IPS DF 19.7 (cell line): ENCODE results near the gene HIVEP3.

Source experiments
- DNase-seq: peaks from one replicate; pipeline ENCODE4 v3.0.0-alpha.2; 2013; ENCODE audit warnings: low read depth, low spot score

HIVEP3 gene

DNA sequence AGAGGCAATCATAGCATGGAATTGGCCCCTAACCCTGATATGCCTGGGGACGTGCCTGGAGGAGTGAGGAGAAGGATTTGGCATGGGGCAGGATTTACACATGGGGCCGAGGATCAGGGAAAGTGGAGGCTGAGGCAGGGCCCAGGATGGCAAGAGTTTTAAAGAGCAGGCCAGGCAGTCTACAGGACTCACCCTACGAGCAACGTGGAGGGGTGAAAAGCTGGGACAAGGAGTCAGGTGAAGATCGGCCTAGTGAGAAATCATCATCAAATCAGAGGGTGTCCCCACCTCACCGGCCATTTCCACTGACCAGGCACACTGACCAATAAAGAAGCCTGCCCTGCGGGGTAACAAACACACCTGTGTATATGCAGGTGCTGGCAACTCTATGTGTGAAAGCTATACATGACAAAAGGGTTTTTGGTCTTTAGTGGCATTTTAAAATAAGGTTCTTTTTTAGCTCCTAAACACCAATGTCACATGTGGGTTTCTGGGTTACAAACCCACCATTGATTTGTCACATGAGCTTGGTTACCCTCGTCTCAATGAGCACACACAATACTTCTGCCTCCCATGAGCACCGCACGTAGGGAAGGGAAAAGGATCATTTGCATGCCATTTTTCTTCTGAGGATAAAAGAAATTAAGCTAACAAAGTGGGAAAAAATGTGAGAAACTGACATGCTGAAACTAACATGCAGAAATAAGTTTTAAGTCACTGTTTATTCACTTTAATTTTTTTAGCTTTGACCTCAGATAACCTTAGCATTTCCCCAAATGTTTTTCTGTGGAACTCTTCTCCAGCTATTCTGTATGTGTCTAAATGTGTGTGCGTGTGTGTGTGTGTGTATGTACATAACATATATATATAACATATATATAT lies 266.1 kb downstream of the HIVEP3 start:
- no peak for DNase-seq

DNA sequence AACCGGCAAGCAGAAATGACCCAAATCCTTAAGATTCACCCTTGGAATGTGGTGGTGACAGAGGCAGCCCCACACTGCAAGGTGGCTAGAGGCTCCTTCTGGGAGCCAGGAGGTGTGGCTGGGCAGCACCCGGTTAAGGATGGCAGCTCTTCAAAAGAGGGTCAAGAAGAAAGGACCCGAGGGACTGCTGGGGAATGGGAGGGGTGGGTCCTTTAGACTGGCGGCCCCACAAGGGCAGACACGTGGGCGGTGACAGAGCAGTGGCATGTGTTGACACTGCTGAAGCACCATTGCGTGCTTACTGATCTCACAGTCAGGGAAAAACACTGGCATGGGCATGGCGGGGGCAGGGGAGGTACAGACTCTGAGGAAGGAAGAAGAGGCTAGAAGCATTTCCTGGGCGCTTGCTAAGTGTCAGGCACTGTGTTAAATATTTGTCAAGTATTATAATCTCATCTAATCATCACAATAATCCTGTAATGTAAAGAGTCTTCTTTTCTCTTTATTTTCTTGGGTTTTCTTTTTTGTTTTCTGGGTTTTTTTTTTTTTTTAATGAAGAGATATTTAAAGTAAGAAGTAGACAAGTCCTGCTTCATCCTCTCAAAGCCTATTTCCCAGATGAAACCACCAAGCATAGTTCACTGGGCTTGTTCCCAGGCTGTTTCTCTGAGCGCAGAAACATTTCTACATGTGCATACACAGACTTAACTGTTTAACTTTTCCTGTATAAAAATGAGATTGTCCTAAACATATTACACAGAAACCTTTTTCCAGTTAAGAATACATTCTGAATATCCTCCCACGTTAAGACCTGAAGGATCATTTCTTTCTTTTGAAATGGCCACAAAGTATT lies 268.5 kb downstream of the HIVEP3 start:
- DNase-seq: no peak

DNA sequence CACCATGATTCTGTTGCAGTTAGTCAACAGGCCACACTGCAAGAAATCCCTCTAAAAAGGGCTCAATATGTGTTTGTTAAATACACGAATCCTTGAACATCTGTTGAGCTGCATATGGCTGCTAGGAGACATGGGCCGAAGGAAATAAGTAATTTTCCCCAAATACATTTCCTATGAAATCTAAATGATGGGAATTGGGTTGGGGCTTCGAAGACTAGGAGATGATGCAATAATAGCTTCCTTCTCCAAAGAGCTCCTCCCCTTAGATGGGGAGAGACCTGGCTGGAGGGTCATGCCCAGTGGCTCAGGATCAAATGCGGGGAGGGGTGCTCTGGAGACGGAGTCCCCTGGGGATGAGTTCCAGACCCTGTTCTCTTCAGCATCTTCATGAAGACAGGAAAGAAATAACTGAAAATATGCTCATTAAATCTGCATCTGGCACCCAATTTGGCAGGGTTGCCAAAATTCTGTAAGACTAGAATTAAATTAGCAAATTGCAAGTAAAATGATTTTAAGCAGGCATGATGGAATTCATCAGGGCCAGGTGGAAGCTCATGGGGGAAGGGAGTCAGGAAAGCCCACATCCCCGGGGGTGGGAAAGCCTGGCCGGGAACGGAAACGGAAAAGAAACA lies 269.2 kb downstream of the HIVEP3 start:
- no peak for DNase-seq

DNA sequence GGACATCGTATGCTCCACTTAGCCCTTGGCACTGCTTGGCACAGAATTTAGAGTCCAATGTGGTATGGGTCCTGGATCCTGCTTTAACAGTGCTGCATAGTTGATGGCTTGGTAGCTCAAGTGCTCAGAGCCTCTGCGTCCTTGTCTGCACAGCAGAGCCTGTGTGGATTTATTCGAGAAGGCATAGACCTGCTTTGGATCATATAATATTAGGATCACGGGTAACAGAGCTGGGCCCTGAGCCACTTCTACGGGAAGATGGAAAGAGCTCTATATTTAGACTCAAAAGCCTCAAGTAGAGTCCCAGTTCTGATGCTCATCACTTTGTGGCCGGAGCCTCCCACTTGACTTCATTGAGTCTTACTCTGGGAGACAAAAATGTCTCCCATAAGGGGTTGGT lies 269.9 kb downstream of the HIVEP3 start:
- no peak for DNase-seq

DNA sequence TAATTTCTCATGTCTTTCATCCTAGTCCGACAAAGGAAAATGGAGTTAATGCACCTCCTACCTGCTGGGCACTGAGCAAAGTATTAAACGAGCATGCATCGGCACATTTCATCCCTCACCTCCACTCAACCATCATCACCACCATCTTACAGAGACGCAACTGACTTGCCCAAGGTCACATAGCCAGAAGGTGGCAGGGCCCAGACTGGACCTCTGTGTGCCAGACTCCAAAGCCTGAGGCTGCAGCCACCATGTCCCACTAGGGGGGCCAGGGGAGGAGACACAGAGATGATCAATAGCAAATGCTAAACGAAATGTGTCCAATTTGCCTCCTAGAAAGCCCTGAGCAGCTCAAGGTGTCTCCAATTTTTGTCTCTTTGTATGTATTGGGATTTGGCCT lies 270.5 kb downstream of the HIVEP3 start:
- no peak for DNase-seq

DNA sequence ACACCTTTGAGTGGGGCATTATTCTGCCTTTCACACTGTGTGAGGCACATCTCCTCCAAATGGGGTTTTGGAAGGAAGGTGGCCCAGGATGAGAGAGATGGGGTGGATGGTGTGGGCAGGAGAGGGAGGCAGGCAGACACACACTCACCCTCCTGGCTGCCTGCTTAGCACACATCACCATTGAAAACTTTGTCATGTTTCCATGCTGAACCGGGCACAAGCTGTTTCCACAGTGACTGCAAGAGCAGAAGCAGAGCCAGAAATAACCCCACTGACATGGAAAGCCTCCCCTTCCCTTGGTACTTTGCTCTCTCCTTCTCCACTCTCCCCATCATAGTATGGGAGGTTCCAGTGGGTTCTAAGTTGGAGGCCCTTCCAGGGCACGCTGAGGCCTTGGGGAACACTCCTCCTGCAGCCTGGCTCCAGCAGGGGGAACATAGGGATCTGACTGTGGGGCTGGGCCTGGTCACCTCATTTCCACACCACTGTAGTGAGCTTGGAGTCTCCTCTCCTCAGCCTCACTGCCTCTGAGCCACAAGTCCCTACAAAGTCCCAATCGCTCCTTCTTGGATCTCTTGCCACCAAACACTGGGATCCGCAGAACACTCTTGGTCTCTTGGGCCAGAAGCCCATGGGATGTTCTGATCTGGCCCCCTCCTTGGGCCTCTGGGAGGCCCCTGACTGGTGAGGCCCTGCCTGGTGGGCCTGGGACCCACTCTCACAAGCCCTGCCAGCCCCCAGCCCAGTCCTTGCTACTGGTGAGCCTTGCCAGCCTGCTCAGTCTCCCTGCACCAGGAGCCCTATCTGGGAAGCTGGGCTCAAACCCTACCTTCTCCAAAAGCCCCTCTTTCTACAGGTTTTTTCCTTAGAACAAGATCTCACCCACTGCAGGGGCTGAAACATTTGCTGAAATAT lies 271.2 kb downstream of the HIVEP3 start:
- no peak for DNase-seq

DNA sequence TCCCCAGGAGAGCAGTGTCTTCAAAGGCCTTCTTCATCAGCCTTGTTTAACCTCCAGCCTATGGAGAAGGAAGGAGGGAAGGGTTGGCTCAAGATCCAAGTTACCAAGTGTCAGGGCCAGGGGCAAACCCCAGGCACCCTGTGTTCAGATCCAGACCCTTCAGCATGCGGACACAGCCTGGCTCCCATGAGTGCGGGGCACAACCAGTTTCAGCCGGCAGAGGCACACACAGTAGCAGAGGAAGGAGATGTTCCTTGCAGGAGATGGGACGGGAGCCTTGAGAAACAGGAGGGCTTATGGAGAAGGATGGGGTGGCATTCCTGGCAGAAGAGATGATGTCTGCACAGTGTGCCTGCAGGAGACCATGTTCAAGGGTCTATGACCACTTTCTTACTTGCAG lies 272.5 kb downstream of the HIVEP3 start:
- DNase-seq: no peak

DNA sequence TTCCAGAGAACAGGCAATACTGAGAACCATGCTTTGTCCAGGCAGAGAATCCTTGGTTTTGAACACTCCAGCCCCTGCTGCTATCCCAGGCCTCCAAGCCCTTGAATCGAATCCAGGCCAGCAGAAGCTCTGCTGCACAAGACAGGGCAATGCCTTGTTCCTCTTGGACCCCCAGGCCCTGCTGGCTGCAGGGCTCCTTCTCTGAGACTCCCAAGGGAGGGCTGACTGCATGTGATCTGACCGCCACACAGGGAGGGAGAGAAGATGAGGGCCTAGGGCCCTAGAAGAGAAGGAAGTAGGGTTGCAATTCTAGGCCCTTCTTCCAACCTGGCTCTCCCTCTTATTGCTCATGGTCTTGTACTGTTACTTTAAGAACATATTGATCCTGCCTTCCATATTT lies 273.7 kb downstream of the HIVEP3 start:
- DNase-seq: no peak

DNA sequence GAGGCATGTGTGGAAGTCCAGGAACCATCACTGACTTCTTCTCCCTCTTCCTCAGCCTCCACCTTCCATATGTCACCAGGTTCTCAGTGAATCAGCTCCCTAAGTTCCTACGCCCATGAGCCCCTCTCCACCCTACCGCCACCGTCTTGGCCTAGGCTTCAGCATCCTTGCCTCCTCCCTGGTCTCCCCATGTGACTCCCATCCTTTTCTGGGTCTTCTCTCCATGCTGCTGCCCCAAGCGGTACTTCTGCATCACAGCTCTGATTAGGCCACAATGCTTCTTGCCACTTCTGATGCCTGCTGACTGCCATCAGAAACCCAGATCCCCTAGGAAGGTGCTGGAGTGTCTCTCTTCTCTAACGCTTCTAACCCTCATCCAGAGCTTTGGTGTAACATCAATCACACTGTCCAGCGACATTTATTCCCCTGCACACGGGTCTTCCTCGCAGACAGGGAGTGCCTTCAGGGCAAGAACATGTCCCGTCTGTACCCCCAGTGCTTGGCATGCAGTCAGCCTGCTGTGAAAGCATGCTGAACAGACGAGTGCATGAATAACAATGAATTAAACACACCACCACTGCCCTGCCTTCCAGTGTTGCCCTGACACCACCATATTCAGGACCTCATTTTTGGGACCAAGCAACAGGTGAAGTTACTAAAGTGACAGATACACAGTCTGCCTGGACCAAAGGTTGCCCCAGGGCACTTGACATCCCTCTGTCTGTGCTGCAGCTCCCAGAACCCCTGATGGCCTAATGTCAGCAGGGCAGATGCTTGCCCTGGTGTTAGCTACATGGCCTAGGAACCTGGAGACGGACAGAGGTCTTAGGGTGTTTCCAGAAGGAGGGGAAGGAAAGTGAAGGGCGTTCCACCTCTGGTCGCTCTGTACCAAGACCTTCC lies 275.6 kb downstream of the HIVEP3 start:
- no peak for DNase-seq

DNA sequence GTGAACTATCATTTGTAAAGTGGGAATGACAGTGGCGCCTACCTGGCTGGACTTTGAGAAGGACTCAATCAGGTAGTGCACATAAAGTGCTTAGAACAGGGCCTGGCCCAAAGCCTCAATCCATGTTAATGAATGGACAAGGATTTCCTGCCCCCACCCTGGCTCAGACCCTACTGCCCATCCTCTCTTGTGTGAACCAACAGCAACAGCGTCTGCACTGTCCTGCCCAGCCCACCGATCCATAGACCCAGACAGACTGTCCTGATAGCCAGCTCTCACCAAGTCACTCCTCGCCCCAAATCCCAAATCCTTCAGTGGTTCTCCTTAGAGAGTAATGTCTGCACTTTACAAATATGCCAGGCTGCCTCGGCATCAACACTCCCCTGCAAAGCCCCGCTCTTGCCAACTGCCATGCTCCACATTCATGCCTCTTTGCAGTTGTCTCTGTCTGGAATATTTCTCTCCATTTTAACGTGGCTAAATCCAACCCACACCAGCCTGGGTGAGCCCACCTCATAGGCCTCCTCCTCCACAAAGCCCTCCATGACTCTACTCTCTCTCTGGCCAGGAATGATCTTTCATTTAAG lies 276.7 kb downstream of the HIVEP3 start:
- no peak for DNase-seq

DNA sequence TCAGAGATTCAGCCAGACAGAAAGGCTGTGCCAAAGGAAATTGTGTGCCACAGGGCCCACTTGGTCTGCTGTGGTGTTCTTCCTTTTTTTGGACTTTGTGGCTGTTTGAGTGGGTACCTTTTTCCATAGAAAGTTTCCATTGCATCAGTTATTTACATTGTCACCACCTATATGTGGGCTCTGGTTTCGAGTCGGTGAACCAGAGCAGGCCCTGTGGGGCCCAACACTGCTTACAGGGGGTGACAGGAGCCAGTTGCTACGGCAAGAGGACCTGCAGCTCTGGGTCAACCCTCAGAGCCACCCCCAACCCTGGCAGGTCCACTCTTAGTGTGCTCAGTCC lies 277.3 kb downstream of the HIVEP3 start:
- no peak for DNase-seq

DNA sequence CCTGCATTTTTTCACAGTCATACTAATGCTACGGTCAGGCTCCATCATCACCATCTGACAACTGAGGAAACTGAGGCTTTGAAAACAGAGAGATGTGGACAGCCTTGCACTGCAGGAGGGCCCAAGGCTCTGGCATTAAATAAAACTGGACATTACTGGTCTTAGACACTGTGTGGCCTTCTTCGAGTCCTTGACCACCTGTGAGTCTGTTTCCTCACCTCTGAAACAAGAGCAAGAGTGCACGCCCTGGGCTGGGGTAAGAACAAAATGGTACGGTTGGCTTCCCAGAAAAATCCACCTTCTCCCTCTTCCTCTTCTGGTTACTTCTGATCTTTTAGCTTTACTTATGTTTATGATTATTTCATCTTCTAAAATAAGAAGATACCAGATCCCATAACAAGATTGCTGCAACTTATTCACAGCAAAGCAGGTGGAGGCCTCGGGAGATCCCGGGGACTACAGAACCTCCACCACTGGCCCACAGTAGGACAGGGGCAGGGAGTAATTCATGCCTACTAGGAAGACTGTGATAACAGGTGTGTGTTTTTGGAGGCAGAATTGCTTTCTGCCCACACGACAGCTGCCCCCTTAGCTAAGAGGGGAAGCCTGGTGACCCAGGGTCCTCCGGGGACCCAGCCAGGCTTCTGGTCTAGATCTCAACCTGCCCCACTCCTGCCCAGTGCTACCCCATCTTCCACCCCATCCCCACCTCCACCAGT lies 277.8 kb downstream of the HIVEP3 start:
- DNase-seq: no peak

DNA sequence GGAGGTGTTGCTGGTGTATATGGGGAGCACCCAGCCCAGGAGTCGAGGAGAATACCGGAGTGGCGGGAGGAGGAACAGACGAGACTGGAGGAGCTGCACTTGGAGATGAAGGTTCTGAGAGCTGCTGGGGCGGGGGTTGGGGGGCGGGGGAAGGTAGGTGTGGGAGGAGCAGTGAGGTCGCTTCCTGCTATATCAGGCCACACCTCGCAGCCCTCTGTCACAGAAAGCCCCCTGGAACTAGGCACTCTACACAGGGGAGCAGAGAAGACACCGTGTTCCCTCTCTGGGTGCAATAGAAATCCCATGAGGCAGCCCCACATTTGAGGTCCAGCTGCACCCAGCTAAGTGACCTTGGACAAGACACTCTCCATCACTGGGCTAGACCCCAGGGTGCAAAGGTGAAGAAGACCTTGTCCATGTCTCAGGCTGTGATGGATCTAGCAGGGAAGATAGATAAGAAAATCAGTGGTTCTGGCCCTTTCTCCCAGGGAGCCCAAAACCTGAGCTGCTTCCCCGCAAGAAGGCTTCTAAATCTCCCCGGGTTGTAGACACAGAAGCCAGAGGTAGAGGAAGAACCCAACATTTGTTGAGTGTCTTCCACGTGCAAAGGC lies 278.5 kb downstream of the HIVEP3 start:
- DNase-seq: no peak

DNA sequence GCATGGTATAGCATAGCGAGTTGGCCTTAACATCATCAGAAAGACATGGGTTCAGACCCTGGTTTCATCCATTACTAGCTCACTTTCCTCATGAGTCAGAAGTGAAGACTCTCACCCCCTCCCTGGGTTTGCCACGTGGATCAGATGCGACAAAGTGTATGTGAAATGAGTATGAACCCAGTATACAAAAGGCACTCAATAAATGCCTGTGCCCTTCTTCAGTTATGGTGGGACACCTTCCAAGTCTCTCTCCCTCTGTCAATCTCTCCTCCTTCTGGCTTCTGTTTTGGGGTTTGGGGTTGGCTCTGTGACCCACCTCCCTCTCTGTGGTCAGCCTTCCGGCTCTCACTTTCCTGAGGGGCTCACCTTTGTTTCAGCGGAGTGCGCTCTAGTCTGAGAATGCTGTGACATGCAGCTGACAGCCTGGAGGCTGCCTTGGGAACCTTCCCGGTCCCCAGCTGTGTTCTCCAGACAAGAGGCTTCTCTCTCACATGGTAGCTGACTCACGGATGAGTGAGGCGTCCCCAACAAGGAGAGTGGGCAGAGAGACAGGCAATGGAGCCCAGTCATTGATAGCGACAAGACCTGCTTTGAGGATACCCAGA lies 279.3 kb downstream of the HIVEP3 start:
- DNase-seq: no peak

DNA sequence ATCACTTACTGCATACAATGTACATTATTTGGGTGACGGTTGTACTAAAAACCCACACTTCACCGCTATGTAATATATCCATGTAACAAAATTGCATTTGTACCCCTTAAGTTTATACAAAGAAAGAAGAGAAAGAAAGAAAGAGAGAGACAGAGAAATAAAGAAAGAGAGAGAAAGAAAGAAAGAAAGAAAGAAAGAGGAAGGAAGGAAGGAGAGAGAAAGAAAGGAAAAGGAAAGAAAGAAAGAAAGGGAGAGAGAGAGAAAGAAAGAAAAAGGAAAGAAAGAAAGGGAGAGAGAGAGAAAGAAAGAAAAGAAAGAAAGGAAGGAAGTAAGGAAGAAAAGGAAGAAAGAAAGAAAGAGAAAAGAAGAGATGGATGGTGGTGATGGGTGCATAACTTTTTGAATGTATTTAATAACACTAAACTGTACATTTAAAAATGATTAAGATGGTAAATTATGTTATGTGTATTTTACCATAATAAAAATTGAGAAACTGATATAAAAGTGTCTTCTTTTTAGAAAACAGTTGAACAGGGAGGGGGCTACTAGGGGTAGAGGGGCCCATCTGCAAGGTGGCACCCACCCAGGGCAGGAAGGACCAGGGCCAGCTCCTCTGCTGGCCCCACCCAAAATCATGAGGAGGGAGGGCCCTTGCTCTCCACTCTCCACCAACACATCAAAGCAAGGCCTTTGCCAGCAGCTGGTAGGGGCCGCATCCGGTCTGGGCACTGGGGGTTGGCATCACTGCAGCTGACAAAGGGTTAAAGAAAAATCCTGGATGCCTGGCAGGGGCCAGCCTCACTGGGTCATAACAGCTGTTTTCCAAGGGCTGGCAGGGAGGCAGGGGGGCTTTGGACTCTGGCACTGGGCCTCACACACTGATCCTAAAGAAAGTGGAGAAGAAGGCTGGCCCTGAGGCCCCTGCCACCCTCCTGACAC lies 280.4 kb downstream of the HIVEP3 start:
- no peak for DNase-seq

DNA sequence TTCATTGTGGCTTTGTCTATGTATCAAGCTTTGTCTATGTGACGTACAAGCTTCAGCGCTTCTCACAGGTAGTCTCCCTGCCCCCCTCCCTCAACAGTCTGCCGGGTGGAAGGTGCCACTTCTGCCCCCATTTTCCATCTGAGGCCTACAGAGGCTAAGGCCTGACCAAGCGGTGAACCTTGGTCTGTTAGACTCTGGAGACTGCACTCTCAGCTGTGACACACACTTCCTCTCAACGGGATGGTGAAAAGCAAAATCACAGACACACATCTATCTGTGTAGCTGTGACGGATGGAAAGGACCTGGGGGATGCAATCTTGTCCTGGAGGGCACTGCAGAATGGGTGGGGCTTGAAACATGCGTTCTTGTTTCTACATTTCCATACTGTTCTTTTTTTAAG lies 281.4 kb downstream of the HIVEP3 start:
- DNase-seq: no peak

DNA sequence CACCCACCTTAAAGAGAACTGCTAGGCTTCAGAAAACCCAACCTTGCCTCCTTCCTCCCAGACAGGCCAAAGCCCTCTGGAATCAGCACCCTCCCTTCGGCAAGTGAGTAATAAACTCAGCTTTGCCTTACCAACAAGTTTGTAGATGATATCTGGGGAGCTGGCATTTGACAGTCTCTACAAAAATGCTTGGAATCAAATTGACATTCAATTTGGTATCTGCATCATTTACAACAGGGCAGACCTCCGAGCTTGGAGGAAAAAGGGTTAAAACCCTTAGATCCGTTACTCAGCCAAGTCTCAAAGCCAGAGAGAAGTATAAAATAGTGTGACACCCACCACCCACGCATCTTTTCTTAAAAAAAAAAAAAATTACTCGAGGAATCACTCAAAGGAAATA lies 285.0 kb downstream of the HIVEP3 start:
- DNase-seq: no peak
